ENCODE results near the gene TMEM97.

TMEM97 gene

GRCh38 chr17:28327031-28327607 is 8.1 kb downstream of the TMEM97 start:
- DNase-seq (ENCODE audit: low spot score): no peak
- Histone ChIP-seq H3K4me1 (ENCODE audit: insufficient read depth, poor library complexity, severe bottlenecking) (no peaks in the 10 kb centered on the region), H3K9me3 (ENCODE audit: severe bottlenecking) (no peaks in the 10 kb centered on the region), H3K27ac (ENCODE audit: poor library complexity, severe bottlenecking) (no peak overlapping the region), H3K4me3 (ENCODE audit: severe bottlenecking) (no peak overlapping the region), H3K36me3 (ENCODE audit: low read depth) (peaks cover 63% of the 10 kb centered on the region), H3K27me3 (ENCODE audit: insufficient read depth, poor library complexity, severe bottlenecking) (no peaks in the 10 kb centered on the region)
- peak; percentile 58; the same call in 1 of the 3 replicates for ATAC-seq (ENCODE audit: low read depth)
- no peak for TF ChIP-seq CTCF (IDR thresholded peaks at IDR 0.05; ENCODE audit: poor library complexity, severe bottlenecking)

- H3K4me3 ChIP-seq (ENCODE audit: severe bottlenecking): no peak overlapping the region
- ATAC-seq (ENCODE audit: low read depth) (0 out of 3 replicates have a peak, but pooled peaks have one; percentile 43), DNase-seq (ENCODE audit: low spot score) (no peak)
- no peaks in the 10 kb centered on the region for H3K4me1 ChIP-seq (ENCODE audit: insufficient read depth, poor library complexity, severe bottlenecking)
- TF ChIP-seq CTCF (IDR thresholded peaks at IDR 0.05; ENCODE audit: poor library complexity, severe bottlenecking): peak; percentile 13
- no peaks in the 10 kb centered on the region for H3K9me3 ChIP-seq (ENCODE audit: severe bottlenecking)
- no peak overlapping the region for H3K27ac ChIP-seq (ENCODE audit: poor library complexity, severe bottlenecking)
- no peaks in the 10 kb centered on the region for H3K27me3 ChIP-seq (ENCODE audit: insufficient read depth, poor library complexity, severe bottlenecking)
- H3K36me3 ChIP-seq (ENCODE audit: low read depth): peaks cover 58% of the 10 kb centered on the region
These were observed 8.7 kb downstream of the TMEM97 start for GRCh38 chr17:28327709-28328108.

GRCh38 chr17:28328325-28328724 is 9.3 kb downstream of the TMEM97 start:
- Histone ChIP-seq H3K36me3 (ENCODE audit: low read depth) (peaks cover 55% of the 10 kb centered on the region), H3K27me3 (ENCODE audit: insufficient read depth, poor library complexity, severe bottlenecking) (no peaks in the 10 kb centered on the region), H3K27ac (ENCODE audit: poor library complexity, severe bottlenecking) (no peak overlapping the region), H3K4me3 (ENCODE audit: severe bottlenecking) (no peak overlapping the region), H3K4me1 (ENCODE audit: insufficient read depth, poor library complexity, severe bottlenecking) (no peaks in the 10 kb centered on the region), H3K9me3 (ENCODE audit: severe bottlenecking) (no peaks in the 10 kb centered on the region)
- no peak for DNase-seq (ENCODE audit: low spot score)
- no peak for ATAC-seq (ENCODE audit: low read depth)
- TF ChIP-seq CTCF (IDR thresholded peaks at IDR 0.05; ENCODE audit: poor library complexity, severe bottlenecking): no peak

DNA sequence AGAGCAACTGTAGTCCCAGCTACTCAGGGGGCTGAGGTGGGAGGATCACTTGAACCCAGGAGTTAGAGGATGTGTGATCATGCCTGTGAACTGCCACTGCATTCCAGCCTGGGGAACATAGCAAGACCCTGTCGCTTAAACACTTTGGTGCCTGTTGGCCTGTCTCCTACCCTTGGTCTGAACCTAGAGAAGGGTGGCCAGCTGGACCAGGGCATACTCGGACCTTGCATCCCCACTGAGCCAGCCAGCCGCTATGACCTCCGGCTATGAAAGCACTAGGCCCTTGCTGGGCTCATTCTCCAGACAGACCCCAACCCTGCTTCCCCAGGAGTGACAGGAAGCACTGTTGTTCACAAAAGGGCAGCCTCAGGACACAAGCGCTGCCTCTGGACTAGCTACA is 11.7 kb downstream of the TMEM97 start:
- no peaks in the 10 kb centered on the region for H3K4me1 ChIP-seq (ENCODE audit: insufficient read depth, poor library complexity, severe bottlenecking)
- no peak for TF ChIP-seq CTCF (IDR thresholded peaks at IDR 0.05; ENCODE audit: poor library complexity, severe bottlenecking)
- no peak for DNase-seq (ENCODE audit: low spot score)
- no peaks in the 10 kb centered on the region for H3K27me3 ChIP-seq (ENCODE audit: insufficient read depth, poor library complexity, severe bottlenecking)
- H3K4me3 ChIP-seq (ENCODE audit: severe bottlenecking): no peak overlapping the region
- H3K9me3 ChIP-seq (ENCODE audit: severe bottlenecking): no peaks in the 10 kb centered on the region
- peaks cover 40% of the 10 kb centered on the region for H3K36me3 ChIP-seq (ENCODE audit: low read depth)
- no peak for ATAC-seq (ENCODE audit: low read depth)
- no peak overlapping the region for H3K27ac ChIP-seq (ENCODE audit: poor library complexity, severe bottlenecking)

GRCh38 chr17:28331891-28332420 is 13.0 kb downstream of the TMEM97 start:
- H3K4me1 ChIP-seq (ENCODE audit: insufficient read depth, poor library complexity, severe bottlenecking): peaks cover 3% of the 10 kb centered on the region
- no peak overlapping the region for H3K27ac ChIP-seq (ENCODE audit: poor library complexity, severe bottlenecking)
- H3K36me3 ChIP-seq (ENCODE audit: low read depth): peaks cover 27% of the 10 kb centered on the region
- no peak for TF ChIP-seq CTCF (IDR thresholded peaks at IDR 0.05; ENCODE audit: poor library complexity, severe bottlenecking)
- H3K27me3 ChIP-seq (ENCODE audit: insufficient read depth, poor library complexity, severe bottlenecking): no peaks in the 10 kb centered on the region
- no peak overlapping the region for H3K4me3 ChIP-seq (ENCODE audit: severe bottlenecking)
- H3K9me3 ChIP-seq (ENCODE audit: severe bottlenecking): no peaks in the 10 kb centered on the region
- ATAC-seq (ENCODE audit: low read depth) (no peak), DNase-seq (ENCODE audit: low spot score) (no peak)

Measured in RWPE2 (cell line).